Measurements from ENCODE around the gene HSPB6.

DNA sequence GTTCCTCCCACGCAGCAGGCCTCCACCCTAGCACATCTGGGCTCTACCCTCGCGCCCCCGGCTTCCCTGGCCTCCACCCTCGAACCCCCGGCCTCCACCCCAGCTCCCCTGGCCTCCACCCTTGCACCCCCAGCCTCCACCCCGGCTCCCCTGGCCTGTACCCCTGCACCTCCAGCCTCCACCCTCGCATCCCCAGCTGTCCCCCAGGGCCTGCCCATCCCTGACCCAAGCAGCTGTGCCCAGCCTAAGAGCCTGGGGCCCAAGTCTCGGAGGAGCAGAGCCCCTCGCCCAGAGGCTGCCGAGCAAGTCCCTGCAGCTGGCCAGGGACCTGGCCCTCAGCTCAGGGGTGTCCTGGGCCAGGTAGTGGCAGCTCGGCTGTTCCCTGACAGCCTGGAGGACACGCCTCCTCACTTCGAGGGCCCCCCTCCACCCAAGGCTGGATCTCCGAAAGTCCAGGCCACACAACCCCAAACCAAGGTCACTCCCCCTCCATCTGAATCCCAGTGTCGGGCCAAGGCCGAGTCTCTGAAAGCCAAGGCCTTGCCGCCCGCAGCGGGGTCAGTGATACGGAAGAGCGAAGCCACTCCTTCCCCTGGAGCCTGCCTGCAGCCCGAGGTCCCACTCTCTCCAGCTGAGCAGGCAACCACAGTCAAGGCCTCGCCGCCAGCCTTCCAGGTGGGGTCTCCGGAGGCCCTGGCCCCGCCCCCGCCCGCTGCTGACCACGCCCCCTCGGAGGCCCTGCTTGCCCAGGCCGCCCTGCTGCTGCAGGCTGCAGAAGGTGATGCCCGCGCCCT lies 10.7 kb upstream of the HSPB6 start:
- no peak for TF ChIP-seq EZH2phosphoT487 (IDR thresholded peaks at IDR 0.05; ENCODE audit: low read depth)
- TF ChIP-seq, protein P1, sequence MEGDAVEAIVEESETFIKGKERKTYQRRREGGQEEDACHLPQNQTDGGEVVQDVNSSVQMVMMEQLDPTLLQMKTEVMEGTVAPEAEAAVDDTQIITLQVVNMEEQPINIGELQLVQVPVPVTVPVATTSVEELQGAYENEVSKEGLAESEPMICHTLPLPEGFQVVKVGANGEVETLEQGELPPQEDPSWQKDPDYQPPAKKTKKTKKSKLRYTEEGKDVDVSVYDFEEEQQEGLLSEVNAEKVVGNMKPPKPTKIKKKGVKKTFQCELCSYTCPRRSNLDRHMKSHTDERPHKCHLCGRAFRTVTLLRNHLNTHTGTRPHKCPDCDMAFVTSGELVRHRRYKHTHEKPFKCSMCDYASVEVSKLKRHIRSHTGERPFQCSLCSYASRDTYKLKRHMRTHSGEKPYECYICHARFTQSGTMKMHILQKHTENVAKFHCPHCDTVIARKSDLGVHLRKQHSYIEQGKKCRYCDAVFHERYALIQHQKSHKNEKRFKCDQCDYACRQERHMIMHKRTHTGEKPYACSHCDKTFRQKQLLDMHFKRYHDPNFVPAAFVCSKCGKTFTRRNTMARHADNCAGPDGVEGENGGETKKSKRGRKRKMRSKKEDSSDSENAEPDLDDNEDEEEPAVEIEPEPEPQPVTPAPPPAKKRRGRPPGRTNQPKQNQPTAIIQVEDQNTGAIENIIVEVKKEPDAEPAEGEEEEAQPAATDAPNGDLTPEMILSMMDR (IDR thresholded peaks at IDR 0.05; ENCODE audit: low read depth, low read length), result no peak
